ENCODE measurements around the gene SNX10. TPM values are rescaled to one million over a fixed set of nuclear protein-coding genes. Genes with fewer than 3 reads are reported as not detected.

Gene SNX10
- polyA plus RNA-seq, 3 donors = 68.0 to 250 (median 219) TPM

DNA sequence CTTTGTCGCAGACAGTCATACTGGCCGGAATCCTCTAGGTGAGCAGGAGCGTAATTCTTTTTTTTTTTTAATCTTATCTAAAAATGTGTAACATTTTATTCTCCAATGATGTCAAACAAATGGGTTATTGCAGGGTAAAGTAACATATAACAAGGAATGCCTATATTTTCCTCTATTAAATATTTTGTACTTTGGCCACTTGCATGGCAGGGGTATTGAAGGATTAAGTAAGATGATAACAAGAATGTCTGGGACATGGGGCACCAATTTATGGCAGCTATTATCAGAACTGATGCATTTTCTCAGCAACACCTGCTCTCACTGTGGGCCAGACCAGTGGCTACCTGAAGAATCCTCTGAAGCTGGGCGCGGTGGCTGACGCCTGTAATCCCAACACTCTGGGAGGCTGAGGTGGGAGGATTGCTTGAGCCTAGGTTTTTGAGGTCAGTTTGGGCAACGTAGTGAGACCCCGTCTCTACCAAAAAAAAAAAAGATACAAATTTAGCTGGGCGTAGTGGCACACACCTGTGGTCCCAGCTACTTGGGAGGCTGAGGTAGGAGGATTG lies 24.0 kb upstream of the SNX10 start:
- Mint-ChIP-seq H3K4me1 (no peaks in the 10 kb centered on the region), H3K36me3 (no peaks in the 10 kb centered on the region), H3K27me3 (ENCODE audit: low read depth in 3 of 3) (no peaks in the 10 kb centered on the region), H3K9me3 (peaks cover 0 to 21% (median 9%) of the 10 kb centered on the region in 7 donors), H3K4me3 (no peak overlapping the region), H3K27ac (no peak overlapping the region)
- intact Hi-C loops (cut with micrococcal nuclease) = no loop called here
- H4K20me1 ChIP-seq (ENCODE audit: insufficient read depth, low read length) = no peaks in the 10 kb centered on the region
- no peak for TF ChIP-seq CTCF (IDR thresholded peaks at IDR 0.05)
- H3K9ac ChIP-seq (ENCODE audit: insufficient read depth, low read length, poor library complexity, severe bottlenecking) = no peak overlapping the region
- no peak overlapping the region for H2AFZ ChIP-seq (ENCODE audit: insufficient read depth, low read depth, low read length, poor library complexity, severe bottlenecking)
- H3K9me3 ChIP-seq (replicated peaks in 1 of 2; ENCODE audit: control insufficient read depth in 1 of 2, insufficient read depth in 1 of 2, low read length in 2 of 2) = no peaks in the 10 kb centered on the region
- WGBS (ENCODE audit: insufficient coverage) = 100% methylated on average over 1 of the region's 9 CpGs
- H3K27ac ChIP-seq (ENCODE audit: low read depth in 1 of 2, low read length in 2 of 2) = no peak overlapping the region
- H3K4me3 ChIP-seq (replicated peaks in 1 of 3; ENCODE audit: low read depth in 2 of 3, low read length in 3 of 3) = no peak overlapping the region
- no peaks in the 10 kb centered on the region for H3K27me3 ChIP-seq (ENCODE audit: control insufficient read depth in 2 of 2, insufficient read depth in 2 of 2, low read length in 2 of 2)
- no peaks in the 10 kb centered on the region for H3K36me3 ChIP-seq (replicated peaks in 1 of 2; ENCODE audit: control insufficient read depth in 1 of 2, insufficient read depth in 2 of 2, low read length in 2 of 2)
- H3K79me2 ChIP-seq (ENCODE audit: insufficient read depth, low read length) = no peaks in the 10 kb centered on the region
- DNase-seq = no peak
- no peaks in the 10 kb centered on the region for H3K4me1 ChIP-seq (ENCODE audit: control insufficient read depth in 1 of 2, insufficient read depth in 2 of 2, low read length in 2 of 2)
- no peak overlapping the region for H3K4me2 ChIP-seq (replicated peaks; ENCODE audit: extremely low read depth, low read length, poor library complexity, severe bottlenecking)

GRCh38 chr7:26275213-26275612 lies 16.4 kb upstream of the SNX10 start:
- no peak for TF ChIP-seq CTCF (IDR thresholded peaks at IDR 0.05)
- peaks cover 24% of the 10 kb centered on the region in 2 donors for H3K4me1 ChIP-seq (ENCODE audit: control insufficient read depth in 1 of 2, insufficient read depth in 2 of 2, low read length in 2 of 2)
- H3K4me3 ChIP-seq (replicated peaks in 1 of 3; ENCODE audit: low read depth in 2 of 3, low read length in 3 of 3) = no peak overlapping the region
- H3K9me3 Mint-ChIP-seq = peaks cover 0 to 1% (median 0%) of the 10 kb centered on the region in 7 donors
- H3K9ac ChIP-seq (ENCODE audit: insufficient read depth, low read length, poor library complexity, severe bottlenecking) = no peak overlapping the region
- H2AFZ ChIP-seq (ENCODE audit: insufficient read depth, low read depth, low read length, poor library complexity, severe bottlenecking) = no peak overlapping the region
- H3K27ac Mint-ChIP-seq = no peak overlapping the region
- DNase-seq = no peak
- peaks cover 0 to 1% (median 0%) of the 10 kb centered on the region in 3 donors for H3K27me3 Mint-ChIP-seq (ENCODE audit: low read depth in 3 of 3)
- H3K4me2 ChIP-seq (replicated peaks; ENCODE audit: extremely low read depth, low read length, poor library complexity, severe bottlenecking) = no peak overlapping the region
- H3K36me3 Mint-ChIP-seq = no peaks in the 10 kb centered on the region
- peaks cover 20% of the 10 kb centered on the region for H3K4me1 Mint-ChIP-seq
- H3K27me3 ChIP-seq (ENCODE audit: control insufficient read depth in 2 of 2, insufficient read depth in 2 of 2, low read length in 2 of 2) = no peaks in the 10 kb centered on the region
- H4K20me1 ChIP-seq (ENCODE audit: insufficient read depth, low read length) = no peaks in the 10 kb centered on the region
- H3K4me3 Mint-ChIP-seq = no peak overlapping the region
- intact Hi-C loops (cut with micrococcal nuclease) = no loop called here
- H3K79me2 ChIP-seq (ENCODE audit: insufficient read depth, low read length) = no peaks in the 10 kb centered on the region
- no peaks in the 10 kb centered on the region for H3K9me3 ChIP-seq (replicated peaks in 1 of 2; ENCODE audit: control insufficient read depth in 1 of 2, insufficient read depth in 1 of 2, low read length in 2 of 2)
- H3K27ac ChIP-seq (ENCODE audit: low read depth in 1 of 2, low read length in 2 of 2) = no peak overlapping the region
- H3K36me3 ChIP-seq (replicated peaks in 1 of 2; ENCODE audit: control insufficient read depth in 1 of 2, insufficient read depth in 2 of 2, low read length in 2 of 2) = no peaks in the 10 kb centered on the region
- WGBS (ENCODE audit: insufficient coverage) = 80% methylated on average over 1 of the region's 3 CpGs
